K562 (cell line): Measurements from ENCODE around the gene SMARCA1. TPM values are rescaled to one million over a fixed set of nuclear protein-coding genes. Genes with fewer than 3 reads are reported as not detected.

ENCODE experiments used
- ATAC-seq: fragments of 200-7000 bp; cut with Tn5 transposase; 3 replicates; pipeline ENCODE4 v1.9.1; 2020; ENCODE audit warnings: moderate library complexity
- BruUV-seq: library from RNA; stranded (reverse); fragments of 400-500 nt; replicated peaks from 2 replicates; lab custom pipeline; 2021; lab: Mats Ljungman, UMichigan
- CTCF ChIA-PET: fragments of 300-600 bp; formaldehyde crosslinking; extraction: SDS; loops from one replicate; lab custom pipeline; 2021; ENCODE audit warnings: low intra/inter-chr PET ratio; lab: Yijun Ruan, JAX
- POLR2A ChIA-PET: fragments of 300-600, 350-650 bp; sonication (Branson Sonifier 250); formaldehyde crosslinking; extraction: SDS; loops from one replicate; lab custom pipeline; 2021; ENCODE audit warnings: antibody characterized with exemption, inconsistent platforms; lab: Yijun Ruan, JAX
- DNase-seq, 4 experiments: peaks; one replicate each; pipeline versions ENCODE4 v3.0.0 to v3.0.0-alpha.2; 2011 to 2018; ENCODE audit warnings: low spot score in 3 of 4, mixed read lengths in 3 of 4; ENCODE audit errors: extremely low read depth in 1 of 4
- FAIRE-seq: peaks from 2 replicates; lab custom pipeline; 2011; peaks lifted over from hg19 to GRCh38; lab: Jason Lieb, UNC
- H2AFZ ChIP-seq: 2 replicates; pipeline ENCODE4 v1.6.0; 2011; ENCODE audit warnings: low read depth, low read length, control low read depth, inconsistent platforms
- H3K27ac ChIP-seq: fragments of 200-600 bp; 3 replicates; pipeline ENCODE4 v1.8.0; 2011; ENCODE audit warnings: low read depth, mild to moderate bottlenecking, control low read depth, inconsistent platforms, low read length, moderate library complexity, mixed read lengths; ENCODE audit errors: extremely low read depth
- H3K27me3 ChIP-seq, 2 experiments: fragments of 300-600 bp in 1 of 2; 2 replicates in 1 of 2; 3 replicates in 1 of 2; pipeline versions ENCODE4 v1.6.0 to v1.8.0; 2011; ENCODE audit warnings: inconsistent platforms in 2 of 2, low read length in 2 of 2, mild to moderate bottlenecking in 1 of 2, mixed read lengths in 1 of 2, moderate library complexity in 1 of 2; ENCODE audit not compliant: control insufficient read depth in 2 of 2, insufficient read depth in 2 of 2
- H3K36me3 ChIP-seq: fragments of 300-600 bp; 3 replicates; pipeline ENCODE4 v1.8.0; 2011; ENCODE audit warnings: mild to moderate bottlenecking, low read length, inconsistent platforms; ENCODE audit not compliant: control insufficient read depth, insufficient read depth
- H3K4me1 ChIP-seq, 2 experiments: fragments of 200-600 bp in 1 of 2; replicated peaks in 1 of 2; 2 replicates in 1 of 2; 3 replicates in 1 of 2; pipeline versions ENCODE4 v1.5.1 to v1.8.0; 2011; ENCODE audit warnings: inconsistent platforms in 2 of 2, low read length in 2 of 2, mild to moderate bottlenecking in 1 of 2, mixed read lengths in 1 of 2, moderate library complexity in 1 of 2; ENCODE audit not compliant: control insufficient read depth in 2 of 2, insufficient read depth in 2 of 2
- H3K4me2 ChIP-seq: 2 replicates; pipeline ENCODE4 v1.6.1; 2011; ENCODE audit warnings: low read length, control low read depth, inconsistent platforms, mixed read lengths; ENCODE audit not compliant: insufficient read depth
- H3K4me3 ChIP-seq: fragments of 200-600 bp; sonication (generic), shearing (Covaris generic); 2 replicates; pipeline ENCODE4 v1.5.1; 2016; ENCODE audit warnings: control low read depth, inconsistent platforms
- H3K79me2 ChIP-seq: fragments of 200-600 bp; 3 replicates; pipeline ENCODE4 v1.8.0; 2011; ENCODE audit warnings: low read length, inconsistent platforms; ENCODE audit not compliant: control insufficient read depth, insufficient read depth
- H3K9ac ChIP-seq, 2 experiments: 2 replicates each; pipeline versions ENCODE4 v1.6.0 to v1.6.1; 2011; ENCODE audit warnings: low read depth in 2 of 2, low read length in 2 of 2, control low read depth in 1 of 2, inconsistent platforms in 1 of 2, mild to moderate bottlenecking in 1 of 2, mixed read lengths in 1 of 2; ENCODE audit not compliant: insufficient read depth in 1 of 2
- H3K9me1 ChIP-seq: one replicate; pipeline ENCODE4 v1.6.0; 2011; ENCODE audit warnings: inconsistent platforms, mild to moderate bottlenecking, low read length, moderate library complexity; ENCODE audit not compliant: control insufficient read depth, insufficient read depth
- H3K9me3 ChIP-seq: replicated peaks from 2 replicates; pipeline ENCODE4 v1.5.1; 2011; ENCODE audit warnings: low read depth, low read length, inconsistent platforms; ENCODE audit not compliant: control insufficient read depth, insufficient read depth
- H4K20me1 ChIP-seq: replicated peaks from 2 replicates; pipeline ENCODE4 v1.6.1; 2011; ENCODE audit warnings: low read length, inconsistent platforms, mixed read lengths; ENCODE audit not compliant: control insufficient read depth, insufficient read depth
- CBX1 ChIP-seq: sonication (generic); IDR thresholded peaks from 2 replicates; pipeline ENCODE4 v1.6.1; 2016; ENCODE audit warnings: antibody characterized with exemption, low read depth, mild to moderate bottlenecking
- CLOCK ChIP-seq: fragments of 250-450 bp; sonication (Bioruptor Pico); IDR thresholded peaks from 2 replicates; pipeline ENCODE4 v1.4.0; 2020; ENCODE audit warnings: mild to moderate bottlenecking, moderate library complexity, borderline replicate concordance
- FOXA1 ChIP-seq: fragments of 450-650 bp; IDR thresholded peaks from 2 replicates; pipeline ENCODE4 v1.6.1; 2016; ENCODE audit warnings: mild to moderate bottlenecking, borderline replicate concordance
- FUS ChIP-seq: fragments of 200-400 bp; formaldehyde crosslinking; optimal IDR thresholded peaks from 2 replicates; pipeline ENCODE3; 2017; ENCODE audit warnings: low read depth, low read length
- GABPA ChIP-seq: fragments of 200-800 bp; sonication (Bioruptor generic); conservative IDR thresholded peaks from 2 replicates; pipeline ENCODE4 v1.6.1; 2016; ENCODE audit warnings: low read depth, missing genetic modification characterization, missing compliant biosample characterization
- HNRNPH1 ChIP-seq: fragments of 200-400 bp; formaldehyde crosslinking; optimal IDR thresholded peaks from 2 replicates; pipeline ENCODE3; 2017; ENCODE audit warnings: low read depth, mild to moderate bottlenecking, low read length, moderate library complexity
- IFI16 ChIP-seq: fragments of 250-450 bp; sonication (Bioruptor Pico); IDR thresholded peaks from 2 replicates; pipeline ENCODE4 v2.1.2; 2022; ENCODE audit warnings: mild to moderate bottlenecking, inconsistent platforms
- KLF16 ChIP-seq: IDR thresholded peaks from 2 replicates; pipeline ENCODE4 v1.6.1; 2016; ENCODE audit warnings: antibody characterized with exemption
- MCM5 ChIP-seq: fragments of 450-650 bp; IDR thresholded peaks from 2 replicates; pipeline ENCODE4 v1.6.1; 2016; ENCODE audit warnings: low read depth
- MEIS2 ChIP-seq: fragments of 450-650 bp; IDR thresholded peaks from 2 replicates; pipeline ENCODE4 v1.6.1; 2014; ENCODE audit warnings: mild to moderate bottlenecking; ENCODE audit not compliant: partially characterized antibody
- NR0B1 ChIP-seq: fragments of 450-650 bp; IDR thresholded peaks from one replicate; pipeline ENCODE4 v1.6.1; 2018; ENCODE audit warnings: mild to moderate bottlenecking, moderate library complexity; ENCODE audit not compliant: partially characterized antibody
- PHB2 ChIP-seq: fragments of 450-650 bp; IDR thresholded peaks from 2 replicates; pipeline ENCODE4 v1.6.1; 2017; ENCODE audit warnings: low read depth
- POLR2G ChIP-seq: fragments of 200-400 bp; formaldehyde crosslinking; IDR thresholded peaks from 2 replicates; pipeline ENCODE4 v1.6.1; 2017; ENCODE audit warnings: low read depth, mild to moderate bottlenecking, antibody characterized with exemption, low read length, moderate library complexity
- PURB ChIP-seq: sonication (generic); formaldehyde crosslinking; IDR thresholded peaks from 2 replicates; pipeline ENCODE4 v1.9.0; 2021; ENCODE audit warnings: low read depth, mild to moderate bottlenecking, missing genetic modification reagents
- SIN3A ChIP-seq, 2 experiments: fragments of 150-350 bp in 1 of 2; IDR thresholded peaks; 2 replicates each; pipeline ENCODE4 v1.6.1; 2011 to 2016; ENCODE audit warnings: borderline replicate concordance in 2 of 2, low read depth in 2 of 2, low read length in 2 of 2, mild to moderate bottlenecking in 2 of 2, moderate library complexity in 2 of 2; ENCODE audit not compliant: control insufficient read depth in 1 of 2
- SMAD1 ChIP-seq: fragments of 150-350 bp; IDR thresholded peaks from 2 replicates; pipeline ENCODE4 v1.6.1; 2014; ENCODE audit warnings: low read length, low read depth; ENCODE audit not compliant: partially characterized antibody
- TCF7L2 ChIP-seq: fragments of 150-350 bp; IDR thresholded peaks from 2 replicates; pipeline ENCODE4 v1.6.1; 2016; ENCODE audit warnings: low read depth, mild to moderate bottlenecking, low read length, moderate library complexity
- YY1 ChIP-seq, 3 experiments: IDR thresholded peaks; 2 replicates each; pipeline ENCODE4 v1.6.1; 2011; ENCODE audit warnings: low read length in 2 of 3, mild to moderate bottlenecking in 2 of 3, moderate library complexity in 2 of 3, borderline replicate concordance in 1 of 3, control low read depth in 1 of 3, low read depth in 1 of 3; ENCODE audit not compliant: insufficient read depth in 3 of 3, insufficient replicate concordance in 2 of 3, control insufficient read depth in 1 of 3, insufficient read length in 1 of 3; ENCODE audit errors: extremely low read depth in 1 of 3
- ZNF584 ChIP-seq: fragments of 200-800 bp; sonication (Bioruptor generic); IDR thresholded peaks from 2 replicates; pipeline ENCODE4 v1.6.1; 2016; ENCODE audit warnings: low read depth, mild to moderate bottlenecking, missing genetic modification characterization, missing compliant biosample characterization
- WGBS: fragments of 100-300 bp; shearing (Covaris generic); methylation state at CpG from one replicate; pipeline ENCODE4 v1.1.6; 2016; ENCODE audit warnings: low coverage, mixed read lengths; ENCODE audit not compliant: insufficient coverage; ENCODE audit errors: missing lambda C conversion rate; 5-methylcytosine and 5-hydroxymethylcytosine counted together
- in situ Hi-C: fragments of 300-500 bp; cut with MboI; formaldehyde crosslinking; loops from 4 replicates; pipeline ENCODE4 v1.15.0; 2018; ENCODE audit warnings: inconsistent platforms, mixed read lengths
- intact Hi-C: fragments of 100-400 bp; cut with micrococcal nuclease; formaldehyde crosslinking; loops from 2 replicates; pipeline ENCODE4 v1.14.2; 2022
- polyA plus RNA-seq, 8 experiments: library from polyadenylated mRNA; depleted of rRNA in 4 of 8; stranded (reverse) in 5 of 8; unstranded in 3 of 8; fragments of >200 nt; fragmentation: Nextera tagmentation in 2 of 8; fragmentation: Illumina TruSeq in 1 of 8; extraction: Ambion mirVana in 2 of 8; extraction: Trizol in 1 of 8; gene quantifications; 2 replicates each; pipeline versions ENCODE4 v1.2.1 to v1.2.3, GENCODE V29; 2011 to 2014; ENCODE audit warnings: inconsistent platforms in 1 of 8, missing spikeins in 1 of 8
- total RNA-seq, 7 experiments: library from RNA; depleted of rRNA in 6 of 7; stranded (reverse); fragments of >200 nt in 6 of 7; fragmentation: Illumina TruSeq in 2 of 7; extraction: Trizol in 2 of 7; gene quantifications; 2 replicates each; pipeline versions ENCODE4 v1.2.1 to v1.2.3, GENCODE V29; 2011 to 2021; ENCODE audit warnings: low replicate concordance in 1 of 7

The SMARCA1 gene
- total and polyA plus RNA-seq, 9 of the 15 experiments (the other 6 are each of a cell fraction or from before 2014, with no cell fraction given) = 0.42 to 3.0 (median 2.0) TPM

GRCh38 chrX:129490330-129490729 lies 33.0 kb downstream of the SMARCA1 start:
- in situ Hi-C loops = no loop called here
- FAIRE-seq = no peak
- 25% methylated on average over 2 of the region's 2 CpGs for WGBS
- ChIA-PET CTCF (no interaction called here), POLR2A (no interaction called here)
- DNase-seq = no peak
- Histone ChIP-seq H3K79me2 (no peaks in the 10 kb centered on the region), H3K9me3 (no peaks in the 10 kb centered on the region), H3K4me3 (no peak overlapping the region), H3K4me1 (no peaks in the 10 kb centered on the region), H3K9ac (no peak overlapping the region), H3K36me3 (no peaks in the 10 kb centered on the region), H2AFZ (no peak overlapping the region), H3K27ac (no peak overlapping the region), H4K20me1 (no peaks in the 10 kb centered on the region), H3K9me1 (no peaks in the 10 kb centered on the region), H3K4me2 (no peak overlapping the region), H3K27me3 (no peaks in the 10 kb centered on the region)
- no TSS peak for BruUV-seq
- TF ChIP-seq CLOCK (CRISPR knock-in tag) = no peak
- TF ChIP-seq GABPA (tag) = no peak
- TF ChIP-seq SIN3A (IDR thresholded peaks at IDR 0.05; ENCODE audit: borderline replicate concordance in 2 of 2, control insufficient read depth in 1 of 2, low read depth in 2 of 2, low read length in 2 of 2) = no peak
- no peak for TF ChIP-seq SMAD1
- no peak for TF ChIP-seq MEIS2
- no peak for TF ChIP-seq FUS
- TF ChIP-seq FOXA1 = no peak
- no peak for TF ChIP-seq KLF16
- no peak for TF ChIP-seq HNRNPH1
- TF ChIP-seq PHB2 = no peak
- TF ChIP-seq PURB = no peak
- no peak for TF ChIP-seq POLR2G
- TF ChIP-seq MCM5 = no peak
- no peak for TF ChIP-seq IFI16 (CRISPR knock-in tag)
- TF ChIP-seq ZNF584 (CRISPR knock-in tag) = no peak
- TF ChIP-seq NR0B1 = no peak
- TF ChIP-seq YY1 (IDR thresholded peaks at IDR 0.05; ENCODE audit: borderline replicate concordance in 1 of 3, control insufficient read depth in 1 of 3, extremely low read depth in 1 of 3, insufficient read depth in 3 of 3, insufficient read length in 1 of 3, insufficient replicate concordance in 2 of 3, low read depth in 1 of 3, low read length in 2 of 3) = no peak
- TF ChIP-seq TCF7L2 = no peak
- TF ChIP-seq CBX1 = no peak
- intact Hi-C loops = no loop called here
- ATAC-seq = no peak
